ENCODE measurements around the gene CC2D2B.
"Not testable (repeated sequence)": the region's sequence is repeated elsewhere in the genome, so short reads cannot be mapped to it uniquely, and the experiment has no call there.

CC2D2B gene

GRCh38 chr10:95909561-95909960 is 1.8 kb downstream of the CC2D2B start:
- no peak for DNase-seq (ENCODE audit: low spot score)
- no peak for TF ChIP-seq CTCF (IDR thresholded peaks at IDR 0.05)
- Histone ChIP-seq H3K4me3 (no peak overlapping the region), H3K27ac (no peak overlapping the region)

- not testable (repeated sequence) for H3K27ac ChIP-seq; H3K4me3 ChIP-seq; DNase-seq (ENCODE audit: low spot score)
These were observed 8.3 kb downstream of the CC2D2B start for GRCh38 chr10:95916039-95916438.

- H3K27ac ChIP-seq, result no peak overlapping the region
- no peak for TF ChIP-seq CTCF (IDR thresholded peaks at IDR 0.05)
- no peak overlapping the region for H3K4me3 ChIP-seq
- no peak for DNase-seq (ENCODE audit: low spot score)
These were observed 13.1 kb downstream of the CC2D2B start for GRCh38 chr10:95920798-95921426.

- TF ChIP-seq CTCF (IDR thresholded peaks at IDR 0.05), result no peak
- no peak overlapping the region for H3K27ac ChIP-seq
These were observed 17.3 kb downstream of the CC2D2B start for GRCh38 chr10:95925033-95925432.

GRCh38 chr10:95935429-95935828 is 27.7 kb downstream of the CC2D2B start:
- Histone ChIP-seq H3K27ac (no peak overlapping the region), H3K4me3 (no peak overlapping the region)
- no peak for DNase-seq (ENCODE audit: low spot score)
- no peak for TF ChIP-seq CTCF (IDR thresholded peaks at IDR 0.05)

More at GRCh38 chr10:95925033-95925432, 17.3 kb downstream of the CC2D2B start:
- DNase-seq (ENCODE audit: low spot score), result no peak
- no peak overlapping the region for H3K4me3 ChIP-seq

- Histone ChIP-seq H3K27ac (no peak overlapping the region), H3K4me3 (no peak overlapping the region)
- TF ChIP-seq CTCF (IDR thresholded peaks at IDR 0.05), result no peak
- DNase-seq (ENCODE audit: low spot score), result no peak
These were observed 33.3 kb downstream of the CC2D2B start for GRCh38 chr10:95941115-95941514.

- Histone ChIP-seq H3K27ac (no peak overlapping the region), H3K4me3 (no peak overlapping the region)
- DNase-seq (ENCODE audit: low spot score), result no peak
- TF ChIP-seq CTCF (IDR thresholded peaks at IDR 0.05), result no peak
These were observed 55.6 kb downstream of the CC2D2B start for GRCh38 chr10:95963202-95963990.
